ENCODE data around the gene DNAL4. TPM values are rescaled to one million over a fixed set of nuclear protein-coding genes. Genes with fewer than 3 reads are reported as not detected.

The DNAL4 gene
- total and polyA plus RNA-seq, 2 donors (not counting 1 experiment from before 2014, with no cell fraction given): 9.9 to 10.3 TPM

GRCh38 chr22:38798496-38798895 is 4.6 kb upstream of the DNAL4 start:
- Mint-ChIP-seq H3K4me3 (no peak overlapping the region), H3K27ac (no peak overlapping the region), H3K9me3 (ENCODE audit: insufficient read depth) (peaks cover 4% of the 10 kb centered on the region), H3K4me1 (peaks cover 12% of the 10 kb centered on the region), H3K27me3 (peaks cover 40% of the 10 kb centered on the region)
- peaks cover 0 to 10% (median 6%) of the 10 kb centered on the region in 3 donors for H3K9me3 ChIP-seq (ENCODE audit: control extremely low read depth in 1 of 3, control insufficient read depth in 2 of 3, insufficient read depth in 1 of 3, low read length in 2 of 3)
- TF ChIP-seq EZH2 (IDR thresholded peaks at IDR 0.05; ENCODE audit: borderline replicate concordance, insufficient read depth, low read depth, low read length, poor library complexity, severe bottlenecking): no peak
- TF ChIP-seq CTCF (IDR thresholded peaks at IDR 0.05): no peak
- H3K27ac ChIP-seq (ENCODE audit: low read length in 2 of 2): no peak overlapping the region
- H2AFZ ChIP-seq (ENCODE audit: insufficient read depth, low read depth, low read length, poor library complexity, severe bottlenecking): no peak overlapping the region
- intact Hi-C loops (cut with micrococcal nuclease): no loop called here
- ChIA-PET POLR2A (no interaction called here), CTCF (no interaction called here)
- no peaks in the 10 kb centered on the region for H4K20me1 ChIP-seq (ENCODE audit: control insufficient read depth, insufficient read depth, low read length, poor library complexity, severe bottlenecking)
- H3K4me1 ChIP-seq (ENCODE audit: control insufficient read depth in 2 of 2, insufficient read depth in 2 of 2, low read length in 2 of 2): peaks cover 5 to 9% of the 10 kb centered on the region in 2 donors
- no peak for ATAC-seq (ENCODE audit: low read depth)
- H3K36me3 ChIP-seq (replicated peaks in 1 of 2; ENCODE audit: control extremely low read depth in 1 of 2, control insufficient read depth in 1 of 2, extremely low read depth in 1 of 2, insufficient read depth in 2 of 2, low read length in 1 of 2): no peaks in the 10 kb centered on the region
- H3K4me3 ChIP-seq (ENCODE audit: control extremely low read depth in 1 of 5, extremely low read depth in 1 of 5, insufficient read depth in 1 of 5, low read depth in 2 of 5, low read length in 4 of 5): no peak overlapping the region
- no peak overlapping the region for H3K4me2 ChIP-seq (replicated peaks; ENCODE audit: low read depth, low read length, poor library complexity, severe bottlenecking)
- no peak overlapping the region for H3K9ac ChIP-seq (ENCODE audit: low read length)
- no peaks in the 10 kb centered on the region for H3K79me2 ChIP-seq (ENCODE audit: control insufficient read depth, insufficient read depth, low read length)
- WGBS (ENCODE audit: insufficient coverage): 68% methylated on average over 3 of the region's 5 CpGs
- DNase-seq: no peak
- H3K27me3 ChIP-seq (replicated peaks in 1 of 4; ENCODE audit: control extremely low read depth in 1 of 4, control insufficient read depth in 3 of 4, insufficient read depth in 4 of 4, low read length in 3 of 4): peaks cover 0 to 52% (median 16%) of the 10 kb centered on the region in 4 experiments

DNA sequence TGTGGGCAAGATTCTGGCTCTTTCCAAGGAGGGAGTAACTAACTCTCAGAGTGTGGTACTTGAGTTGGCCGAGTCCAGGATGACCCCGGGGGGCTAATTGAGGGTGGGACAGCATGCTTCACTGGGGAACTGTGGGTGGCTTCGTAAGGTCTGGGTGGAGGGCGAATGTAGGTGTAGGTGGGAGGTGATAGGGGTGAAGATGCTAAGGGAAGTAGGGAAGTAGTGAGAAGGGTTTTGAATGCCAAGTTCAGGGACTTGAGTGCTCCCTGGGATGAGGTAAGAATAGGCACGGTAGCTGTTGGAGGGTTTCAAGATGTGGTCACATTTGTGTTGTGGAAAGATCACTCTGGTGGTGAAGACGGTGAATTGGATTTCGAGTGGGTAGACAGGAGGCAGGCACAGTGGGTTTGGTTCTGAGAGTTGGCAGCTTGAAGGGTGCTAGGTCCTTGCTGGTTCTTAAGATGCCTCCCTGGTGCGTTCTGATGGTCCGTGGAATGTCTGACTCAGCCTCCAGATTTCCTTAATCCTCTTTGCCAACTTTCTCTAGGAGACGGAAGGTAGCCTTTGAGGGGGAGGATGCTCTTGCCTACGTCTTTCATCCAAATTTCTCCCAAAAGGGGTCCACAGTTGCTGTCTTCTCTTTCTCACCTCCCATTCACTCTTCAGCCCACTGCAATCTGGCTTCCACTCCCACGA is 2.5 kb upstream of the DNAL4 start:
- no peaks in the 10 kb centered on the region for H3K36me3 ChIP-seq (replicated peaks in 1 of 2; ENCODE audit: control extremely low read depth in 1 of 2, control insufficient read depth in 1 of 2, extremely low read depth in 1 of 2, insufficient read depth in 2 of 2, low read length in 1 of 2)
- Mint-ChIP-seq H3K9me3 (ENCODE audit: insufficient read depth) (peaks cover 4% of the 10 kb centered on the region), H3K4me3 (no peak overlapping the region), H3K27ac (no peak overlapping the region), H3K4me1 (peaks cover 19% of the 10 kb centered on the region), H3K27me3 (peaks cover 34% of the 10 kb centered on the region)
- DNase-seq (no peak), ATAC-seq (ENCODE audit: low read depth) (no peak)
- no peak overlapping the region for H3K27ac ChIP-seq (ENCODE audit: low read length in 2 of 2)
- H3K79me2 ChIP-seq (ENCODE audit: control insufficient read depth, insufficient read depth, low read length): no peaks in the 10 kb centered on the region
- no peak overlapping the region for H2AFZ ChIP-seq (ENCODE audit: insufficient read depth, low read depth, low read length, poor library complexity, severe bottlenecking)
- H3K4me1 ChIP-seq (ENCODE audit: control insufficient read depth in 2 of 2, insufficient read depth in 2 of 2, low read length in 2 of 2): peaks cover 10 to 14% of the 10 kb centered on the region in 2 donors
- no peak overlapping the region for H3K4me2 ChIP-seq (replicated peaks; ENCODE audit: low read depth, low read length, poor library complexity, severe bottlenecking)
- H3K9me3 ChIP-seq (ENCODE audit: control extremely low read depth in 1 of 3, control insufficient read depth in 2 of 3, insufficient read depth in 1 of 3, low read length in 2 of 3): peaks cover 0 to 10% (median 6%) of the 10 kb centered on the region in 3 donors
- no peak overlapping the region for H3K4me3 ChIP-seq (ENCODE audit: control extremely low read depth in 1 of 5, extremely low read depth in 1 of 5, insufficient read depth in 1 of 5, low read depth in 2 of 5, low read length in 4 of 5)
- intact Hi-C loops (cut with micrococcal nuclease): no loop called here
- peaks cover 0 to 41% (median 14%) of the 10 kb centered on the region in 4 experiments for H3K27me3 ChIP-seq (replicated peaks in 1 of 4; ENCODE audit: control extremely low read depth in 1 of 4, control insufficient read depth in 3 of 4, insufficient read depth in 4 of 4, low read length in 3 of 4)
- H4K20me1 ChIP-seq (ENCODE audit: control insufficient read depth, insufficient read depth, low read length, poor library complexity, severe bottlenecking): no peaks in the 10 kb centered on the region
- H3K9ac ChIP-seq (ENCODE audit: low read length): no peak overlapping the region
- ChIA-PET CTCF (no interaction called here), POLR2A (no interaction called here)
- no peak for TF ChIP-seq CTCF (IDR thresholded peaks at IDR 0.05)
- no peak for TF ChIP-seq EZH2 (IDR thresholded peaks at IDR 0.05; ENCODE audit: borderline replicate concordance, insufficient read depth, low read depth, low read length, poor library complexity, severe bottlenecking)
- 88% methylated on average over 7 of the region's 12 CpGs for WGBS (ENCODE audit: insufficient coverage)

Measured in B cell (primary cell).